Endothelial cell of umbilical vein (primary cell): ENCODE results near the gene GABARAPL2. TPM values are rescaled to one million over a fixed set of nuclear protein-coding genes. Genes with fewer than 3 reads are reported as not detected.

Experiments used
- BruUV-seq: library from RNA; stranded (reverse); fragments of 400-500 nt; replicated peaks from 2 replicates; lab custom pipeline; 2021; lab: Mats Ljungman, UMichigan
- CTCF ChIA-PET: fragments of 300-600, 350-600 bp; sonication (Branson Sonifier 250); formaldehyde crosslinking; loops from one replicate; lab custom pipeline; 2021; ENCODE audit warnings: antibody characterized with exemption, inconsistent platforms; lab: Charles Lee
- POLR2A ChIA-PET: fragments of 300-600, 350-600 bp; sonication (Branson Sonifier 250); formaldehyde crosslinking; loops from one replicate; lab custom pipeline; 2021; ENCODE audit warnings: antibody characterized with exemption, inconsistent platforms; lab: Charles Lee
- DNase-seq: peaks from one replicate; pipeline ENCODE4 v3.0.0-alpha.2; 2011; ENCODE audit warnings: low read depth, low spot score
- FAIRE-seq: peaks from 2 replicates; lab custom pipeline; 2011; peaks lifted over from hg19 to GRCh38; lab: Jason Lieb, UNC
- H2AFZ ChIP-seq: 2 replicates; pipeline ENCODE4 v1.6.0; 2012; ENCODE audit warnings: low read depth, low read length, control low read depth, inconsistent platforms
- H3K27ac ChIP-seq: 2 replicates; pipeline ENCODE4 v1.5.1; 2011; ENCODE audit warnings: low read depth, mild to moderate bottlenecking, control low read depth, low read length, moderate library complexity; ENCODE audit not compliant: insufficient read depth
- H3K27me3 ChIP-seq, 2 experiments: 2 replicates each; pipeline versions ENCODE4 v1.6.0 to v1.6.1; 2011; ENCODE audit warnings: low read length in 2 of 2, mixed read lengths in 1 of 2; ENCODE audit not compliant: control insufficient read depth in 2 of 2, insufficient read depth in 2 of 2
- H3K36me3 ChIP-seq, 2 experiments: 2 replicates in 1 of 2; 3 replicates in 1 of 2; pipeline ENCODE4 v1.5.1; 2011; ENCODE audit warnings: low read length in 2 of 2, mild to moderate bottlenecking in 1 of 2, moderate library complexity in 1 of 2; ENCODE audit not compliant: control insufficient read depth in 2 of 2, insufficient read depth in 2 of 2; ENCODE audit errors: extremely low read depth in 1 of 2
- H3K4me1 ChIP-seq: 3 replicates; pipeline ENCODE4 v1.5.1; 2011; ENCODE audit warnings: mild to moderate bottlenecking, low read length; ENCODE audit not compliant: control insufficient read depth, insufficient read depth; ENCODE audit errors: extremely low read depth
- H3K4me2 ChIP-seq: 2 replicates; pipeline ENCODE4 v1.6.1; 2011; ENCODE audit warnings: low read length, control low read depth, mixed read lengths; ENCODE audit not compliant: insufficient read depth
- H3K4me3 ChIP-seq, 3 experiments: fragments of 200-600 bp in 1 of 3; sonication (generic), shearing (Covaris generic) in 1 of 3; replicated peaks in 1 of 3; 2 replicates each; pipeline ENCODE4 v1.5.1; 2011 to 2016; ENCODE audit warnings: control low read depth in 3 of 3, low read length in 3 of 3, mild to moderate bottlenecking in 2 of 3, inconsistent platforms in 1 of 3, low read depth in 1 of 3, moderate library complexity in 1 of 3; ENCODE audit not compliant: insufficient read depth in 1 of 3
- H3K79me2 ChIP-seq: 2 replicates; pipeline ENCODE4 v1.6.0; 2012; ENCODE audit warnings: low read length, inconsistent platforms; ENCODE audit not compliant: control insufficient read depth, insufficient read depth
- H3K9ac ChIP-seq: replicated peaks from 2 replicates; pipeline ENCODE3; 2011; ENCODE audit warnings: low read length, control low read depth; ENCODE audit not compliant: insufficient read depth; ENCODE audit errors: extremely low read depth
- H3K9me1 ChIP-seq: replicated peaks from 3 replicates; pipeline ENCODE4 v1.6.0; 2011; ENCODE audit warnings: mild to moderate bottlenecking, low read length; ENCODE audit not compliant: control insufficient read depth, insufficient read depth; ENCODE audit errors: extremely low read depth
- H3K9me3 ChIP-seq: replicated peaks from 2 replicates; pipeline ENCODE4 v1.5.1; 2012; ENCODE audit warnings: low read length, inconsistent platforms; ENCODE audit not compliant: control insufficient read depth, insufficient read depth
- H4K20me1 ChIP-seq: replicated peaks from 2 replicates; pipeline ENCODE3; 2011; ENCODE audit warnings: mild to moderate bottlenecking, low read length; ENCODE audit not compliant: control insufficient read depth, insufficient read depth; ENCODE audit errors: extremely low read depth
- EZH2 ChIP-seq: IDR thresholded peaks from 2 replicates; pipeline ENCODE4 v1.6.1; 2012; ENCODE audit warnings: borderline replicate concordance, low read depth, mild to moderate bottlenecking, moderate library complexity, low read length, inconsistent platforms; ENCODE audit not compliant: severe bottlenecking
- GATA2 ChIP-seq: IDR thresholded peaks from 2 replicates; pipeline ENCODE4 v1.7.0; 2011; ENCODE audit warnings: low read depth, mild to moderate bottlenecking, moderate library complexity, mixed read lengths, low read length; ENCODE audit not compliant: insufficient read length, insufficient read depth
- MYC ChIP-seq: IDR thresholded peaks from one replicate; pipeline ENCODE4 v1.6.1; 2011; ENCODE audit warnings: mild to moderate bottlenecking, low read depth, low read length
- POLR2A ChIP-seq: IDR thresholded peaks from 2 replicates; pipeline ENCODE4 v1.6.1; 2012; ENCODE audit warnings: low read depth, mild to moderate bottlenecking, control low read depth, low read length
- dilution Hi-C: fragments of 300-500 bp; cut with MboI; formaldehyde crosslinking; loops from one replicate; pipeline ENCODE4 v1.15.0; 2019; ENCODE audit warnings: low sequenced_read_pairs; ENCODE audit not compliant: extremely low pct_ligation_motif_present
- intact Hi-C: fragments of 100-400 bp; cut with micrococcal nuclease; formaldehyde crosslinking; loops from one replicate; pipeline ENCODE4 v1.10.0; 2022
- polyA plus RNA-seq, 4 experiments: library from polyadenylated mRNA; depleted of rRNA in 3 of 4; stranded (reverse) in 3 of 4; unstranded in 1 of 4; fragments of >200 nt; gene quantifications; 2 replicates each; pipeline versions ENCODE4 v1.2.1 to v1.2.3, GENCODE V29; 2011 to 2012; ENCODE audit warnings: missing spikeins in 1 of 4
- total RNA-seq: library from RNA; stranded (reverse); gene quantifications from 2 replicates; pipeline ENCODE4 v1.2.3, GENCODE V29; 2021
- TF ChIP-seq, protein P1 (sequence below), 2 donors: IDR thresholded peaks; 1 replicate in 1 of 2; 2 replicates in 1 of 2; pipeline ENCODE4 v1.5.1; 2011; ENCODE audit warnings: low read length in 2 of 2, mild to moderate bottlenecking in 2 of 2, moderate library complexity in 2 of 2, control low read depth in 1 of 2, inconsistent platforms in 1 of 2, low read depth in 1 of 2; ENCODE audit not compliant: insufficient read depth in 1 of 2; ENCODE audit errors: extremely low read depth in 1 of 2
- TF ChIP-seq, protein P2 (sequence below): IDR thresholded peaks from 2 replicates; pipeline ENCODE4 v1.6.1; 2011; ENCODE audit not compliant: insufficient read depth, insufficient read length

The GABARAPL2 gene
- total and polyA plus RNA-seq, 2 donors (not counting 3 experiments of a cell fraction or from before 2014, with no cell fraction given) = 77.9 to 84.5 TPM

DNA sequence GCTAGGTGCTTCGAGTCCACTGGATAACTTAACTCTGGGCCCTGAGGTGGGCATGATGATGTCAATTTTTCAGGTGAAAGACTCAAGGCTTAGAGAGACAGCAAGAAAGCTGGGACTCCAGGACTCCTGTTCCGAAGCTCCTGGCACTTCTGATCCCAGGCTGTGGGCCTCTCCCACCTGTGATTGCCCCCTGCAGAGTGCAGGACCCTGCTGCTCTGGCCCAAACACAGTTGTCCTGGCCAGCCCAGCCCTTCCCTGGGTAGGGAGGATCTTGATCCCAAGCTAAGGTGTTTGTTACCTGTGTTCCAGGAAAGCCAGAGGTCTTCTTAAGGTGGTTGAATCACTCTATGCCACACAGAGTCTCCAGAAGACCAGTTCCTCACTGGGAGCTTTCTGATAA is 33.4 kb upstream of the GABARAPL2 start:
- Histone ChIP-seq H3K9ac (no peak overlapping the region), H3K27me3 (no peaks in the 10 kb centered on the region), H3K4me1 (no peaks in the 10 kb centered on the region), H3K79me2 (no peaks in the 10 kb centered on the region), H2AFZ (no peak overlapping the region), H4K20me1 (no peaks in the 10 kb centered on the region), H3K9me3 (no peaks in the 10 kb centered on the region), H3K9me1 (no peaks in the 10 kb centered on the region), H3K4me2 (no peak overlapping the region), H3K36me3 (no peaks in the 10 kb centered on the region), H3K27ac (no peak overlapping the region), H3K4me3 (no peak overlapping the region)
- intact Hi-C loops = no loop called here
- BruUV-seq = no TSS peak
- CTCF ChIA-PET = interaction anchor here (1.8 kb wide), 1 partner anchor 15 kb away, joined by 11 read pairs; no protein-coding TSS in a partner anchor
- TF ChIP-seq EZH2 (no peak), POLR2A (no peak)
- TF ChIP-seq, protein P1, sequence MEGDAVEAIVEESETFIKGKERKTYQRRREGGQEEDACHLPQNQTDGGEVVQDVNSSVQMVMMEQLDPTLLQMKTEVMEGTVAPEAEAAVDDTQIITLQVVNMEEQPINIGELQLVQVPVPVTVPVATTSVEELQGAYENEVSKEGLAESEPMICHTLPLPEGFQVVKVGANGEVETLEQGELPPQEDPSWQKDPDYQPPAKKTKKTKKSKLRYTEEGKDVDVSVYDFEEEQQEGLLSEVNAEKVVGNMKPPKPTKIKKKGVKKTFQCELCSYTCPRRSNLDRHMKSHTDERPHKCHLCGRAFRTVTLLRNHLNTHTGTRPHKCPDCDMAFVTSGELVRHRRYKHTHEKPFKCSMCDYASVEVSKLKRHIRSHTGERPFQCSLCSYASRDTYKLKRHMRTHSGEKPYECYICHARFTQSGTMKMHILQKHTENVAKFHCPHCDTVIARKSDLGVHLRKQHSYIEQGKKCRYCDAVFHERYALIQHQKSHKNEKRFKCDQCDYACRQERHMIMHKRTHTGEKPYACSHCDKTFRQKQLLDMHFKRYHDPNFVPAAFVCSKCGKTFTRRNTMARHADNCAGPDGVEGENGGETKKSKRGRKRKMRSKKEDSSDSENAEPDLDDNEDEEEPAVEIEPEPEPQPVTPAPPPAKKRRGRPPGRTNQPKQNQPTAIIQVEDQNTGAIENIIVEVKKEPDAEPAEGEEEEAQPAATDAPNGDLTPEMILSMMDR (IDR thresholded peaks at IDR 0.05; ENCODE audit: extremely low read depth in 1 of 2, insufficient read depth in 1 of 2, low read depth in 1 of 2, low read length in 2 of 2) = no peak
- TF ChIP-seq, protein P2, sequence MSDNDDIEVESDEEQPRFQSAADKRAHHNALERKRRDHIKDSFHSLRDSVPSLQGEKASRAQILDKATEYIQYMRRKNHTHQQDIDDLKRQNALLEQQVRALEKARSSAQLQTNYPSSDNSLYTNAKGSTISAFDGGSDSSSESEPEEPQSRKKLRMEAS = no peak
- POLR2A ChIA-PET = no interaction called here
- no peak for FAIRE-seq
- no peak for DNase-seq
- dilution Hi-C loops = no loop called here

DNA sequence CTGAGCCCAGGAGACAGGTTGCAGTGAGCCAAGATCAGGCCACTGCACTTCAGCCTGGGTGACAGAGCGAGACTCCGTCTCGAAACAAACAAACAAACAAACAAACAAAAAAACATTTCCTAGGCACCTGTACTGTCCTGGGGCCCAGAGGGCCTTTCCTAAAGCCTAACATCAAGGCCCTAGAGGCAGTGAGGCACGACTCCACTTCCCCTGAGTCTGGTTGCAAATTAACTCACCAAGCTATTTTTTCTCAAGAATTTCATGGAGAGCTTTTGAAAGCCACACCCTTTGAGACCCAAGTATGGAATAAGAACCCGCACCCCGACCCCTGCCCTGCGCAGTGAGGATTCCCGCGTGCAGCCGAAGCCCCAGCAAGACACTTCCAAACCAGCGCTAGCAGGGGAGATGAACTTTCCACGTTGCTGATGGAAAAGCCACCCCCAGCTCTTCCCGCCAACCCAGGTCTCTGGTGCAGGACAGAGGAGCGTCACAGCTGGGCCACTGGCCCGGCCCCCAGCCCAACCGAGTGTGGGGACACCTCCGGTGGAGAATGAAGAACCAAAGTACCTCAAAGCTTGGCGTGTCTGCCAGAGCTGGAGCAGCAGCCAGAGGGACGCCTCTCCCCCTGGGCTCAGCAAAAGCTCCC is 31.5 kb upstream of the GABARAPL2 start:
- H3K79me2 ChIP-seq = no peaks in the 10 kb centered on the region
- ChIA-PET CTCF (interaction anchor here (0.9 to 2.2 kb wide), 4 partner anchors 16 to 40 kb away, joined by 3 to 16 read pairs (median 4); no protein-coding TSS in a partner anchor), POLR2A (interaction anchor here (0.7 kb wide), 1 partner anchor 17 kb away, joined by 6 read pairs; no protein-coding TSS in a partner anchor)
- H3K9me1 ChIP-seq = no peaks in the 10 kb centered on the region
- no peak overlapping the region for H3K4me2 ChIP-seq
- dilution Hi-C loops = no loop called here
- H2AFZ ChIP-seq = no peak overlapping the region
- FAIRE-seq (no peak), DNase-seq (no peak)
- no peaks in the 10 kb centered on the region for H3K27me3 ChIP-seq
- H4K20me1 ChIP-seq = no peaks in the 10 kb centered on the region
- no peak overlapping the region for H3K9ac ChIP-seq
- no peak overlapping the region for H3K4me3 ChIP-seq
- H3K27ac ChIP-seq = no peak overlapping the region
- no peaks in the 10 kb centered on the region for H3K4me1 ChIP-seq
- no peak for TF ChIP-seq GATA2
- TF ChIP-seq MYC = no peak
- TF ChIP-seq EZH2 = no peak
- TF ChIP-seq, protein P2 = no peak
- TF ChIP-seq, protein P1 (IDR thresholded peaks at IDR 0.05; ENCODE audit: extremely low read depth in 1 of 2, insufficient read depth in 1 of 2, low read depth in 1 of 2, low read length in 2 of 2) = no peak
- BruUV-seq = no TSS peak
- no peaks in the 10 kb centered on the region for H3K9me3 ChIP-seq
- intact Hi-C loops = no loop called here
- no peaks in the 10 kb centered on the region for H3K36me3 ChIP-seq
